ENCODE results near the gene PDCL2.

DNA sequence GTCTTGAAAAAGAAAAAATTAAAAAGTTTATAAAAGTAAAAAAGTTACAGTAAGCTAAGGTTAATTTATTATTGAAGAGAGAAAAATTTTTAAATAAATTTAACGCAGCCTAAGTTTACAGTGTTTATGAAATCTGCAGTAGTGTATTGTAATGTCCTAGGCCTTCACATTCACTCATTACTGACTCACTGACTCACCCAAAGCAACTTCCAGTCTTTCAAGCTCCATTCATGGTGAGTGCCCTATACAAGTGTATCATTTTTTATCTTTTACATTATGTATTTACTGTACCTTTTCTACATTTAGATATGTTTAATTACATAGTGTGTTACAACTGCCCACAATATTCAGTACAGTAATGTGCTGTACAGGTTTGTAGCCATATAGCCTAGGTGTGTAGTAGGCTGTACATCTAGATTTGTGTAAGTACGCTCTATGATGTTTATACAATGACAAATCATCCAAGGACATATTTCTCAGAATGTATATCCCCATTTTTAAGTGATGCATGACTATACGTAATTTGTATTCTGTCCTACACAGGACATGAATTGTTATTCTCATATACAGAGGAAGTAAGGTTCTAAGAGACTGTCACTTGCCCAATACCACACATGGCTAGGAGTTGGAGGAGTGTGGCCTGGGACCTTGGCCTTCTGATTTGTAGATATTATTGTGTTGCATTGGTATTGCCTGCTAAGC, 19.5 kb upstream of the PDCL2 start:
- TF ChIP-seq, protein P1, sequence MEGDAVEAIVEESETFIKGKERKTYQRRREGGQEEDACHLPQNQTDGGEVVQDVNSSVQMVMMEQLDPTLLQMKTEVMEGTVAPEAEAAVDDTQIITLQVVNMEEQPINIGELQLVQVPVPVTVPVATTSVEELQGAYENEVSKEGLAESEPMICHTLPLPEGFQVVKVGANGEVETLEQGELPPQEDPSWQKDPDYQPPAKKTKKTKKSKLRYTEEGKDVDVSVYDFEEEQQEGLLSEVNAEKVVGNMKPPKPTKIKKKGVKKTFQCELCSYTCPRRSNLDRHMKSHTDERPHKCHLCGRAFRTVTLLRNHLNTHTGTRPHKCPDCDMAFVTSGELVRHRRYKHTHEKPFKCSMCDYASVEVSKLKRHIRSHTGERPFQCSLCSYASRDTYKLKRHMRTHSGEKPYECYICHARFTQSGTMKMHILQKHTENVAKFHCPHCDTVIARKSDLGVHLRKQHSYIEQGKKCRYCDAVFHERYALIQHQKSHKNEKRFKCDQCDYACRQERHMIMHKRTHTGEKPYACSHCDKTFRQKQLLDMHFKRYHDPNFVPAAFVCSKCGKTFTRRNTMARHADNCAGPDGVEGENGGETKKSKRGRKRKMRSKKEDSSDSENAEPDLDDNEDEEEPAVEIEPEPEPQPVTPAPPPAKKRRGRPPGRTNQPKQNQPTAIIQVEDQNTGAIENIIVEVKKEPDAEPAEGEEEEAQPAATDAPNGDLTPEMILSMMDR (IDR thresholded peaks at IDR 0.05; ENCODE audit: low read depth, low read length), result no peak
- TF ChIP-seq POLR2A (IDR thresholded peaks at IDR 0.05; ENCODE audit: extremely low read depth, insufficient read length), result no peak

All from NB4 (cell line).